Upper lobe of left lung (tissue), 6 donors: ENCODE results near the gene GRIN2D. TPM values are rescaled to one million over a fixed set of nuclear protein-coding genes. Genes with fewer than 3 reads are reported as not detected.
"Not testable (repeated sequence)": the region's sequence is repeated elsewhere in the genome, so short reads cannot be mapped to it uniquely, and the experiment has no call there.

Experiments
- ATAC-seq, 2 donors: fragments of 200-7000 bp; cut with Tn5 transposase; one replicate each; pipeline ENCODE4 v1.9.1; 2022; ENCODE audit warnings: mild to moderate bottlenecking in 2 of 2, moderate library complexity in 2 of 2; ENCODE audit not compliant: low FRiP score in 2 of 2
- DNase-seq, 2 donors: peaks; one replicate each; pipeline ENCODE4 v3.0.0-alpha.2; 2019 to 2020
- H3K27ac ChIP-seq, 4 donors: fragments of 200-600 bp; sonication (generic); one replicate each; pipeline ENCODE4 v1.5.1; 2016 to 2019
- H3K27me3 ChIP-seq, 4 donors: fragments of 200-600 bp; sonication (generic); one replicate each; pipeline ENCODE4 v1.5.1; 2017 to 2019
- H3K36me3 ChIP-seq, 4 donors: fragments of 200-600 bp; sonication (generic); one replicate each; pipeline ENCODE4 v1.5.1; 2016 to 2019
- H3K4me1 ChIP-seq, 4 donors: fragments of 200-600 bp; sonication (generic); one replicate each; pipeline ENCODE4 v1.5.1; 2018 to 2019
- H3K4me3 ChIP-seq, 4 donors: fragments of 200-600 bp; sonication (generic); one replicate each; pipeline ENCODE4 v1.5.1; 2017 to 2019; ENCODE audit warnings: mild to moderate bottlenecking in 2 of 4, moderate library complexity in 1 of 4
- H3K9me3 ChIP-seq, 4 donors: fragments of 200-600 bp; sonication (generic); one replicate each; pipeline ENCODE4 v1.5.1; 2018 to 2019
- EP300 ChIP-seq, 4 donors: sonication (generic); formaldehyde crosslinking; IDR thresholded peaks; one replicate each; pipeline ENCODE4 v1.5.1; 2017; ENCODE audit warnings: antibody characterized with exemption in 4 of 4, control low read depth in 2 of 4
- POLR2A ChIP-seq, 4 donors: fragments of 450-650 bp; IDR thresholded peaks; one replicate each; pipeline ENCODE4 v1.5.1; 2016 to 2017; ENCODE audit warnings: antibody characterized with exemption in 4 of 4, mild to moderate bottlenecking in 2 of 4
- POLR2AphosphoS5 ChIP-seq, 2 donors: sonication (generic); formaldehyde crosslinking; IDR thresholded peaks; one replicate each; pipeline ENCODE4 v1.5.1; 2017; ENCODE audit warnings: antibody characterized with exemption in 2 of 2
- WGBS, 2 donors: methylation state at CpG; one replicate each; pipeline ENCODE4 v1.1.5; 2017 to 2018; 5-methylcytosine and 5-hydroxymethylcytosine counted together
- total RNA-seq, 6 donors: library from RNA; depleted of rRNA in 4 of 6; stranded (reverse); fragments of >200 nt in 4 of 6; gene quantifications; one replicate each; pipeline versions ENCODE4 v1.1.0 to v1.2.1, GENCODE V29; 2016 to 2021
- TF ChIP-seq, protein P1 (sequence below), 6 experiments: fragments of 450-650 bp in 4 of 6; fragments of 200-600 bp in 2 of 6; sonication (generic) in 2 of 6; IDR thresholded peaks; one replicate each; pipeline ENCODE4 v1.5.1; 2016 to 2019; ENCODE audit warnings: antibody characterized with exemption in 6 of 6
- donor health status: DM: no; HTN: no; CAD: no; lungs with moderate emphysema.
- donor health status: DM: no; HTN: yes; CAD: no; lungs with severe emphysema.

Gene GRIN2D
- total RNA-seq, 6 donors from 2014 or later = 0.15 to 1.4 (median 0.57) TPM

DNA sequence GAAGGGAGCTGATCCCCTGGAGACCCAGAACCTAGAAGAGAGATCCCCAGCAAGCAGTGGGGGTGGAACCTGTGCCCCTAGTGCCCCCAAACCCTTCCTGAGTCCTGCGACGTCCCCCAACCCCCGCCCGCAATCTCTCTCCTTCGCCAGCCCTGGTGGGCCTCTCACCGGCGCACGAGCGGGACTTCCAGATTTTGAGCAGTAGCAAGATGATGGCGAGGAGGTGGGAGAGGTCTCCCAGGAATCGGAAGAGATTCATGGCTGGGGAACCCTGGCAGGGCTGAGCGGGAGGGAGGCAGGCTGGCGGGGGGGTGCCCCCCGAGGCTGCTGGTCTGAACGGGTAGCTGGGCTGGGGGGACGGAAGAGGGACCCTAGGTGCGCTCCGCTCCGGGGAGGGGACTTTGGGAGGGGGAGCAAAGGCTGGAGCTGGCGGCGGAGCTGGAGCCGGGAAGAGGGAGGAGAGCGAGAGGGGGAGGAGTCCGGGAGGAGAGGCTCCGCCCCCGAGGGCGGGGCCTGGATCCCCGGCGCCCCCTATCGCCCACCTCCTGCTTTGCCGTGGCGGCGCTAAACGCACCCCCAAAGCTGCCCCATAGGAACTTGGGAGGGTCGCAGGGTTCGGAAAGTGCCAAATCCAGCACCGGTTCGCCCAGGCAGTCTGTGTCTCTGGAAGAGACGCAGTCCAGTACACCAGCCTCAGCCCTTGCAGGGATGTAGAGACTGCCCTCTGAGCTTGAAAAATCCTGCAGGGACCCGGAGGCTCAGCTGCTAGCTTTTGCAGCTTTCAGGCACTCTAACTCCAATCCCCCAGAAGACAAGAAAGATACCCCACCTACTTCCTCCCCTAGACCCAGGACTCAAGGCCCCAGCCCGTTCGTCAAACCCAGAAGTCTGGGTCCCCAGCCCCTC, 2.1 kb upstream of the GRIN2D start, which contains the start of gene KDELR1:
Gene KDELR1 (minus strand): TSS at position 452 of the 906 bp plus-strand sequence. CDS start 193 bp downstream, at position 259.
- Histone ChIP-seq H3K4me3 (peak within 1 kb of the TSS; percentile 90 to 98 (median 95)), H3K27me3 (peaks cover 3 to 38% (median 24%) of the 10 kb centered on the region in 4 donors), H3K36me3 (peaks cover 3 to 30% (median 24%) of the 10 kb centered on the region in 4 donors), H3K4me1 (peaks cover 19 to 35% (median 24%) of the 10 kb centered on the region in 4 donors), H3K27ac (peak within 1 kb of the TSS; percentile 89 to 98 (median 93)), H3K9me3 (no peaks in the 10 kb centered on the region)
- peak; percentile 86 to 95 for DNase-seq
- TF ChIP-seq EP300 (IDR thresholded peaks at IDR 0.05) (no peak), POLR2A (IDR thresholded peaks at IDR 0.05) (peak; percentile 34 to 71 (median 48)), POLR2AphosphoS5 (IDR thresholded peaks at IDR 0.05) (peak; percentile 81 to 85)
- TF ChIP-seq, protein P1, sequence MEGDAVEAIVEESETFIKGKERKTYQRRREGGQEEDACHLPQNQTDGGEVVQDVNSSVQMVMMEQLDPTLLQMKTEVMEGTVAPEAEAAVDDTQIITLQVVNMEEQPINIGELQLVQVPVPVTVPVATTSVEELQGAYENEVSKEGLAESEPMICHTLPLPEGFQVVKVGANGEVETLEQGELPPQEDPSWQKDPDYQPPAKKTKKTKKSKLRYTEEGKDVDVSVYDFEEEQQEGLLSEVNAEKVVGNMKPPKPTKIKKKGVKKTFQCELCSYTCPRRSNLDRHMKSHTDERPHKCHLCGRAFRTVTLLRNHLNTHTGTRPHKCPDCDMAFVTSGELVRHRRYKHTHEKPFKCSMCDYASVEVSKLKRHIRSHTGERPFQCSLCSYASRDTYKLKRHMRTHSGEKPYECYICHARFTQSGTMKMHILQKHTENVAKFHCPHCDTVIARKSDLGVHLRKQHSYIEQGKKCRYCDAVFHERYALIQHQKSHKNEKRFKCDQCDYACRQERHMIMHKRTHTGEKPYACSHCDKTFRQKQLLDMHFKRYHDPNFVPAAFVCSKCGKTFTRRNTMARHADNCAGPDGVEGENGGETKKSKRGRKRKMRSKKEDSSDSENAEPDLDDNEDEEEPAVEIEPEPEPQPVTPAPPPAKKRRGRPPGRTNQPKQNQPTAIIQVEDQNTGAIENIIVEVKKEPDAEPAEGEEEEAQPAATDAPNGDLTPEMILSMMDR (IDR thresholded peaks at IDR 0.05) = peak; percentile 84 to 93 (median 88)
- 4 to 11% methylated on average over 7 to 40 of the region's 42 CpGs for WGBS, 2 donors
- ATAC-seq = peak; percentile 94 to 97

DNA sequence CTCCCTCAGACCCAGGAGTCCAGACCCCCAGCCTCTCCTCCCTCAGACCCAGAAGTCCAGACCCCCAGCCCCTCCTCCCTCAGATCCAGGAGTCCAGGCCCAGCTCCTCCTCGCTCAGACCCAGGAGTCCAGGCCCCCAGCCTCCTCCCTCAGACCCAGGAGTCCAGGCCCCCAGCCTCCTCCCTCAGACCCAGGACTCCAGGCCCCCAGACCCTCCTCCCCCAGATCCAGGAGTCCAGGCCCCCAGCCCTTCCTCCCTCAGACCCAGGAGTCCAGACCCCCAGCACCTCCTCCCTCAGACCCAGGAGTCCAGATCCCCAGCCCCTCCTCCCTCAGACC, 1.5 kb upstream of the GRIN2D start:
- H3K4me3 ChIP-seq, H3K27ac ChIP-seq, ATAC-seq, H3K9me3 ChIP-seq, DNase-seq: not testable (repeated sequence)
- Histone ChIP-seq H3K4me1 (peaks cover 21 to 35% (median 24%) of the 10 kb centered on the region in 4 donors), H3K36me3 (peaks cover 3 to 24% (median 18%) of the 10 kb centered on the region in 4 donors), H3K27me3 (peaks cover 3 to 45% (median 28%) of the 10 kb centered on the region in 4 donors)
- 83% methylated on average over 1 of the region's 1 CpG; no CpG with 5 or more reads in 1 of the 2 donors for WGBS, 2 donors

DNA sequence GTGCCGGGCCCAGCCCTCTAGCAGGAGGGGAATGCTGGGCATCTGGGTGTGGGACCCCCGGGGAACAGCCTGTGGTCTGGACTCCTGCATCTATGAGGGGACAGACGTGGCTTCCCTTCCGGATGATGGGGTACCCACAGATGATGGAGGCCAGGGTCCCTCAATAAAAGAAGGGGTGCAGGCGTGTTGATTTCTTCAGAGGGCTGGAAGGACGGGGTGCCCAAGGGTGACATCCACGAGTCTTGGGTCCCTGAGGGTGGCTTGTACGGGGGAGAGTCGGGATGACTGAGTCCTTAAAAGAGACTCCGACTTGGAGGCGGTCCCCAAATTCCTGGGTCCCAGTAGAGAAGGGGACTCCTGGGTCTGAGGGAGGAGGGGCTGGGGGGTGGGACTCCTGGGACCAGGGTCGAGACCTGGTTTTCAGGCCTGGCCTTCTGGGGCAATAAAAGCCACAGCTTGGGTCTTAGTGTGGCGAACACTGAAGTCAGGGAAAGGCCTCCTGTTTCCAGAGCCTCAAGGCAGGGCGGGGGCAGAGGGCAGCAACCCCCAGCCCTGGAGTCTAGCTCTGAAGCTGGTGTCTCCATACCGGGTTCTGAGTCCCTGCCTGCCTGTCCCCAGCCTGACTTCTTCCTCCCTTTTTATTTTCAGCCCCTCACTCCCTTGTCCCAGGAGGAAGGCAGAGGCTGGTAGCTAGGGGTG, 459 bp upstream of the GRIN2D start:
- DNase-seq (no peak), ATAC-seq (no peak)
- Histone ChIP-seq H3K4me1 (peaks cover 30 to 41% (median 33%) of the 10 kb centered on the region in 4 donors), H3K27me3 (peaks cover 3 to 53% (median 35%) of the 10 kb centered on the region in 4 donors), H3K4me3 (no peak overlapping the region), H3K9me3 (no peaks in the 10 kb centered on the region), H3K36me3 (peaks cover 0 to 14% (median 8%) of the 10 kb centered on the region in 4 donors), H3K27ac (no peak overlapping the region)
- 84 to 86% methylated on average over 11 to 15 of the region's 15 CpGs for WGBS, 2 donors
- TF ChIP-seq POLR2A (IDR thresholded peaks at IDR 0.05) (no peak), POLR2AphosphoS5 (IDR thresholded peaks at IDR 0.05) (no peak), EP300 (IDR thresholded peaks at IDR 0.05) (no peak)
- TF ChIP-seq, protein P1 (IDR thresholded peaks at IDR 0.05) = no peak

DNA sequence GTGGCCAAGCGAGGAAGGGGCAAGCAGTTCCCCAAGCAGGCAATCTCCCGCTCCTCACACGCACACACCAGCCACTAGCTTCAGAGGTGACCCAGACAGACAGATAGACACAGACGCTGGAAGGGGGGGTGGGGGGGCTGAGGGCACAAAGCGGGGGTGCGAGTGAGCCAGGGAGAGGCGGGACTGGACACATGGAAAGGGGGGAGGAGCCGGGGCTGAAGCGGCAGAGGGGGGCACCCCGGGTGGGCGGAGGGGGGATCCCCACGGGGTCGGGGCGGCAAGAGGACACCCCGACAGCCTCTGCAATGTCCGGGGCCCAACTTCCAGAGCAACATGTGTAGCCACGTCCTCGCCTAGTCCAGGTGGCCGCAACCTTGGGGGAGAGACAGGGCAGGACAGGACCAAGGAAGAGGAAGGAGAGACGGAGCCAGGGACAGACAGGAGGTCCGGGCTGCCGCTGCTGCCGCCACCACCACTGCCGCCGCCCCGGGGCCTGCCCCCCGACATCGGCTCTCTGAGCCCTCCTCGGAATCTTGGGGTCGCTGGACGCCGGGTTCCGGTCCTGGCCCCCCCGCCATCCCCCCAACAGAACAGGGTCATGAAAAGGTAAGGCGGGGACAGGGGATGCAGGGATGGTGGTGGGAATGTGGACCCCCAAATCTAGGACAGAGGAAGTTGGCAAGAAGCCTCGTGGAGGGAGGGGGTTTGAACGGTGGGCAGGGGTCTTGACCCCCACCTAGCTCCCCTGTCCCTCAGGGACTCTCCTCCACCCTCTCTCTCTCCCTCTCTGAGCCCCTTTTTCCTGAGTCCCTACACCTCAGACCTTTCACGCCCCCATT, 1.1 kb downstream of the GRIN2D start:
- H3K4me3 ChIP-seq = no peak overlapping the region
- H3K36me3 ChIP-seq = no peaks in the 10 kb centered on the region
- DNase-seq = peak in 1 of 2 donors; percentile 85
- peaks cover 28 to 49% (median 35%) of the 10 kb centered on the region in 4 donors for H3K4me1 ChIP-seq
- no peak overlapping the region for H3K27ac ChIP-seq
- no peak for ATAC-seq
- peaks cover 3 to 53% (median 35%) of the 10 kb centered on the region in 4 donors for H3K27me3 ChIP-seq
- TF ChIP-seq EP300 (IDR thresholded peaks at IDR 0.05) (no peak), POLR2A (IDR thresholded peaks at IDR 0.05) (no peak), POLR2AphosphoS5 (IDR thresholded peaks at IDR 0.05) (no peak)
- TF ChIP-seq, protein P1 (IDR thresholded peaks at IDR 0.05) = no peak
- 7 to 10% methylated on average over 13 to 20 of the region's 38 CpGs for WGBS, 2 donors
- H3K9me3 ChIP-seq = no peaks in the 10 kb centered on the region
